ENCODE data around the gene RUNX1. TPM values are rescaled to one million over a fixed set of nuclear protein-coding genes. Genes with fewer than 3 reads are reported as not detected.

The RUNX1 gene
- total and polyA plus RNA-seq, 2 donors (not counting 3 experiments of a cell fraction or from before 2014, with no cell fraction given): 4.6 to 17.9 TPM

- Histone ChIP-seq H4K20me1 (replicated peaks; ENCODE audit: control insufficient read depth, extremely low read depth, insufficient read depth, low read length) (no peaks in the 10 kb centered on the region), H3K9ac (replicated peaks; ENCODE audit: extremely low read depth, insufficient read depth, low read length) (no peak overlapping the region), H3K79me2 (ENCODE audit: control insufficient read depth, insufficient read depth, low read length) (no peaks in the 10 kb centered on the region), H3K9me3 (replicated peaks; ENCODE audit: control insufficient read depth, insufficient read depth, low read length) (no peaks in the 10 kb centered on the region), H3K4me1 (ENCODE audit: control insufficient read depth, extremely low read depth, insufficient read depth, low read length) (peaks cover 6% of the 10 kb centered on the region), H3K4me3 (replicated peaks in 1 of 3; ENCODE audit: insufficient read depth in 1 of 3, low read depth in 1 of 3, low read length in 3 of 3) (no peak overlapping the region), H2AFZ (ENCODE audit: low read depth, low read length) (no peak overlapping the region), H3K4me2 (ENCODE audit: insufficient read depth, low read length) (no peak overlapping the region), H3K9me1 (replicated peaks; ENCODE audit: control insufficient read depth, extremely low read depth, insufficient read depth, low read length) (no peaks in the 10 kb centered on the region), H3K27me3 (ENCODE audit: control insufficient read depth in 2 of 2, insufficient read depth in 2 of 2, low read length in 2 of 2) (peaks cover 8 to 10% of the 10 kb centered on the region in 2 experiments), H3K36me3 (ENCODE audit: control insufficient read depth in 2 of 2, extremely low read depth in 1 of 2, insufficient read depth in 2 of 2, low read length in 2 of 2) (no peaks in the 10 kb centered on the region), H3K27ac (ENCODE audit: insufficient read depth, low read depth, low read length) (no peak overlapping the region)
- ChIA-PET CTCF (no interaction called here), POLR2A (no interaction called here)
- TF ChIP-seq JUN (IDR thresholded peaks at IDR 0.05; ENCODE audit: borderline replicate concordance, insufficient read depth, insufficient read length, low read depth) (no peak), GATA2 (IDR thresholded peaks at IDR 0.05; ENCODE audit: insufficient read depth, insufficient read length, low read depth, low read length) (no peak), EZH2 (IDR thresholded peaks at IDR 0.05; ENCODE audit: borderline replicate concordance, low read depth, low read length, severe bottlenecking) (no peak), FOS (IDR thresholded peaks at IDR 0.05; ENCODE audit: borderline replicate concordance, insufficient read depth, low read length) (no peak)
- no TSS peak for BruUV-seq (replicated peaks)
- intact Hi-C loops (cut with micrococcal nuclease) (no loop called here), dilution Hi-C loops (cut with MboI; ENCODE audit: extremely low pct_ligation_motif_present, low sequenced_read_pairs) (no loop called here)
- FAIRE-seq (no peak), DNase-seq (ENCODE audit: low read depth, low spot score) (no peak)
These were observed 78.5 kb downstream of the RUNX1 start for GRCh38 chr21:34970566-34970965.

- H3K27ac ChIP-seq (ENCODE audit: insufficient read depth, low read depth, low read length): no peak overlapping the region
- no TSS peak for BruUV-seq (replicated peaks)
- intact Hi-C loops (cut with micrococcal nuclease): no loop called here
- H3K9ac ChIP-seq (replicated peaks; ENCODE audit: extremely low read depth, insufficient read depth, low read length): no peak overlapping the region
- H3K27me3 ChIP-seq (ENCODE audit: control insufficient read depth in 2 of 2, insufficient read depth in 2 of 2, low read length in 2 of 2): peaks cover 8 to 10% of the 10 kb centered on the region in 2 experiments
- FAIRE-seq (no peak), DNase-seq (ENCODE audit: low read depth, low spot score) (no peak)
- CTCF ChIA-PET: no interaction called here
- no peaks in the 10 kb centered on the region for H3K36me3 ChIP-seq (ENCODE audit: control insufficient read depth in 2 of 2, extremely low read depth in 1 of 2, insufficient read depth in 2 of 2, low read length in 2 of 2)
- no peak overlapping the region for H3K4me3 ChIP-seq (replicated peaks in 1 of 3; ENCODE audit: insufficient read depth in 1 of 3, low read depth in 1 of 3, low read length in 3 of 3)
- no peaks in the 10 kb centered on the region for H3K9me3 ChIP-seq (replicated peaks; ENCODE audit: control insufficient read depth, insufficient read depth, low read length)
- no peaks in the 10 kb centered on the region for H4K20me1 ChIP-seq (replicated peaks; ENCODE audit: control insufficient read depth, extremely low read depth, insufficient read depth, low read length)
- no peak overlapping the region for H3K4me2 ChIP-seq (ENCODE audit: insufficient read depth, low read length)
- no peaks in the 10 kb centered on the region for H3K9me1 ChIP-seq (replicated peaks; ENCODE audit: control insufficient read depth, extremely low read depth, insufficient read depth, low read length)
- POLR2A ChIA-PET: no interaction called here
- dilution Hi-C loops (cut with MboI; ENCODE audit: extremely low pct_ligation_motif_present, low sequenced_read_pairs): no loop called here
- H3K79me2 ChIP-seq (ENCODE audit: control insufficient read depth, insufficient read depth, low read length): no peaks in the 10 kb centered on the region
- H2AFZ ChIP-seq (ENCODE audit: low read depth, low read length): no peak overlapping the region
- H3K4me1 ChIP-seq (ENCODE audit: control insufficient read depth, extremely low read depth, insufficient read depth, low read length): peaks cover 10% of the 10 kb centered on the region
- TF ChIP-seq FOS (IDR thresholded peaks at IDR 0.05; ENCODE audit: borderline replicate concordance, insufficient read depth, low read length) (no peak), POLR2A (IDR thresholded peaks at IDR 0.05; ENCODE audit: low read depth, low read length) (no peak), GATA2 (IDR thresholded peaks at IDR 0.05; ENCODE audit: insufficient read depth, insufficient read length, low read depth, low read length) (no peak), CTCF (IDR thresholded peaks at IDR 0.05; ENCODE audit: extremely low read depth in 1 of 2, insufficient read depth in 1 of 2, low read depth in 1 of 2, low read length in 2 of 2) (no peak), EZH2 (IDR thresholded peaks at IDR 0.05; ENCODE audit: borderline replicate concordance, low read depth, low read length, severe bottlenecking) (no peak), MYC (IDR thresholded peaks at IDR 0.05; ENCODE audit: low read depth, low read length) (no peak), POLR2AphosphoS5 (IDR thresholded peaks at IDR 0.05; ENCODE audit: insufficient read depth, low read depth, low read length) (no peak), JUN (IDR thresholded peaks at IDR 0.05; ENCODE audit: borderline replicate concordance, insufficient read depth, insufficient read length, low read depth) (no peak), MAX (IDR thresholded peaks at IDR 0.05; ENCODE audit: insufficient read depth, insufficient read length) (no peak)
These were observed 79.0 kb downstream of the RUNX1 start for GRCh38 chr21:34970167-34970500.

Measured in endothelial cell of umbilical vein (primary cell).